ENCODE measurements around the gene PPP6R2.
A peak's percentile ranks its signal among the peaks of the same experiment; 100 is the strongest.

PPP6R2 gene

GRCh38 chr22:50482107-50483074 is 139.3 kb downstream of the PPP6R2 start:
- peak overlapping the region; percentile 62 for H3K4me3 ChIP-seq (ENCODE audit: low read depth, low read length)

- no peak overlapping the region for H3K4me3 ChIP-seq (ENCODE audit: low read depth, low read length)
Observed at GRCh38 chr22:50483106-50483505, 140.0 kb downstream of the PPP6R2 start.

- no peak overlapping the region for H3K4me3 ChIP-seq (ENCODE audit: low read depth, low read length)
Observed at GRCh38 chr22:50483556-50483955, 140.4 kb downstream of the PPP6R2 start.

GRCh38 chr22:50483977-50484853 is 141.1 kb downstream of the PPP6R2 start:
- no peak overlapping the region for H3K4me3 ChIP-seq (ENCODE audit: low read depth, low read length)

- no peak overlapping the region for H3K4me3 ChIP-seq (ENCODE audit: low read depth, low read length)
Observed at GRCh38 chr22:50485221-50486131, 142.3 kb downstream of the PPP6R2 start.

- no peak within 1 kb of the TSS for H3K4me3 ChIP-seq (ENCODE audit: low read depth, low read length)
Observed at GRCh38 chr22:50486561-50487289, 143.6 kb downstream of the PPP6R2 start, which contains the start of gene MIOX. Gene MIOX (plus strand): TSS chr22:50486859. CDS start chr22:50486898, 39 bp downstream.

GRCh38 chr22:50487290-50488005 is 144.3 kb downstream of the PPP6R2 start:
- no peak overlapping the region for H3K4me3 ChIP-seq (ENCODE audit: low read depth, low read length)

GRCh38 chr22:50488006-50488677 is 145.0 kb downstream of the PPP6R2 start:
- H3K4me3 ChIP-seq (ENCODE audit: low read depth, low read length), result no peak overlapping the region

GRCh38 chr22:50488886-50489285 is 145.8 kb downstream of the PPP6R2 start:
- no peak overlapping the region for H3K4me3 ChIP-seq (ENCODE audit: low read depth, low read length)

- no peak overlapping the region for H3K4me3 ChIP-seq (ENCODE audit: low read depth, low read length)
Observed at GRCh38 chr22:50489363-50490243, 146.5 kb downstream of the PPP6R2 start.

- no peak overlapping the region for H3K4me3 ChIP-seq (ENCODE audit: low read depth, low read length)
Observed at GRCh38 chr22:50490531-50491308, 147.6 kb downstream of the PPP6R2 start.
